ENCODE measurements around the gene ARHGEF12.

The ARHGEF12 gene

DNA sequence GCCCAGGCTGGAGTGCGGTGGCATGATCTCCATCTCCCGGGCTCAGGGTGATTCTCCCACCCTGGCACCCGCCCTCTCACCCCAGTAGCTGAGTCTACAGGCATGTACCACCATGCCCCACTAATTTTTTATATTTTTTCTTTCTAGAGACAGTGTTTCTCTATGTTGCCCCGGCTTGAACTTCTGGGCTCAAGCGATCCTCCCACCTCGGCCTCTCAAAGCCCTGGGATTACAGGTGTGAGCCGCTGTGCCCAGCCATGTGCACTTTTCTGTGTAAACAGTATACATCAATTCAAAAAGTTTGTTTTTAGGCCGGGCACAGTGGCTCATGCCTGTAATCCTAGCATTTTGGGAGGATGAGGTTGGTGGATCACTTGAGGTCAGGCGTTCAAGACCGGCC, 190.0 kb downstream of the ARHGEF12 start:
- TF ChIP-seq, protein P1, sequence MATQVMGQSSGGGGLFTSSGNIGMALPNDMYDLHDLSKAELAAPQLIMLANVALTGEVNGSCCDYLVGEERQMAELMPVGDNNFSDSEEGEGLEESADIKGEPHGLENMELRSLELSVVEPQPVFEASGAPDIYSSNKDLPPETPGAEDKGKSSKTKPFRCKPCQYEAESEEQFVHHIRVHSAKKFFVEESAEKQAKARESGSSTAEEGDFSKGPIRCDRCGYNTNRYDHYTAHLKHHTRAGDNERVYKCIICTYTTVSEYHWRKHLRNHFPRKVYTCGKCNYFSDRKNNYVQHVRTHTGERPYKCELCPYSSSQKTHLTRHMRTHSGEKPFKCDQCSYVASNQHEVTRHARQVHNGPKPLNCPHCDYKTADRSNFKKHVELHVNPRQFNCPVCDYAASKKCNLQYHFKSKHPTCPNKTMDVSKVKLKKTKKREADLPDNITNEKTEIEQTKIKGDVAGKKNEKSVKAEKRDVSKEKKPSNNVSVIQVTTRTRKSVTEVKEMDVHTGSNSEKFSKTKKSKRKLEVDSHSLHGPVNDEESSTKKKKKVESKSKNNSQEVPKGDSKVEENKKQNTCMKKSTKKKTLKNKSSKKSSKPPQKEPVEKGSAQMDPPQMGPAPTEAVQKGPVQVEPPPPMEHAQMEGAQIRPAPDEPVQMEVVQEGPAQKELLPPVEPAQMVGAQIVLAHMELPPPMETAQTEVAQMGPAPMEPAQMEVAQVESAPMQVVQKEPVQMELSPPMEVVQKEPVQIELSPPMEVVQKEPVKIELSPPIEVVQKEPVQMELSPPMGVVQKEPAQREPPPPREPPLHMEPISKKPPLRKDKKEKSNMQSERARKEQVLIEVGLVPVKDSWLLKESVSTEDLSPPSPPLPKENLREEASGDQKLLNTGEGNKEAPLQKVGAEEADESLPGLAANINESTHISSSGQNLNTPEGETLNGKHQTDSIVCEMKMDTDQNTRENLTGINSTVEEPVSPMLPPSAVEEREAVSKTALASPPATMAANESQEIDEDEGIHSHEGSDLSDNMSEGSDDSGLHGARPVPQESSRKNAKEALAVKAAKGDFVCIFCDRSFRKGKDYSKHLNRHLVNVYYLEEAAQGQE (IDR thresholded peaks at IDR 0.05; ENCODE audit: low read depth): no peak
- TF ChIP-seq TAF1 (IDR thresholded peaks at IDR 0.05; ENCODE audit: low read depth): no peak
- no peak for TF ChIP-seq FOXM1 (IDR thresholded peaks at IDR 0.05; ENCODE audit: borderline replicate concordance, low read depth)
- TF ChIP-seq CEBPB (IDR thresholded peaks at IDR 0.05): no peak
- no peak for TF ChIP-seq TCF12 (IDR thresholded peaks at IDR 0.05; ENCODE audit: low read depth)
- TF ChIP-seq YY1 (IDR thresholded peaks at IDR 0.05; ENCODE audit: low read depth): no peak
- TF ChIP-seq, protein P2, sequence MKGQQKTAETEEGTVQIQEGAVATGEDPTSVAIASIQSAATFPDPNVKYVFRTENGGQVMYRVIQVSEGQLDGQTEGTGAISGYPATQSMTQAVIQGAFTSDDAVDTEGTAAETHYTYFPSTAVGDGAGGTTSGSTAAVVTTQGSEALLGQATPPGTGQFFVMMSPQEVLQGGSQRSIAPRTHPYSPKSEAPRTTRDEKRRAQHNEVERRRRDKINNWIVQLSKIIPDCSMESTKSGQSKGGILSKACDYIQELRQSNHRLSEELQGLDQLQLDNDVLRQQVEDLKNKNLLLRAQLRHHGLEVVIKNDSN (IDR thresholded peaks at IDR 0.05): no peak
- no peak for TF ChIP-seq NFIC (IDR thresholded peaks at IDR 0.05)
- TF ChIP-seq EGR1 (IDR thresholded peaks at IDR 0.05): no peak
- no peak for TF ChIP-seq ZBTB7A (IDR thresholded peaks at IDR 0.05; ENCODE audit: low read depth)
- TF ChIP-seq, protein P3, sequence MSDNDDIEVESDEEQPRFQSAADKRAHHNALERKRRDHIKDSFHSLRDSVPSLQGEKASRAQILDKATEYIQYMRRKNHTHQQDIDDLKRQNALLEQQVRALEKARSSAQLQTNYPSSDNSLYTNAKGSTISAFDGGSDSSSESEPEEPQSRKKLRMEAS (IDR thresholded peaks at IDR 0.05): no peak
- TF ChIP-seq CREB1 (IDR thresholded peaks at IDR 0.05; ENCODE audit: low read depth): no peak

GRCh38 chr11:120527111-120527761, 191.0 kb downstream of the ARHGEF12 start:
- TF ChIP-seq, protein P1 (IDR thresholded peaks at IDR 0.05; ENCODE audit: low read depth): no peak
- TF ChIP-seq NFIC (IDR thresholded peaks at IDR 0.05) (no peak), TCF12 (IDR thresholded peaks at IDR 0.05; ENCODE audit: low read depth) (no peak), CEBPB (IDR thresholded peaks at IDR 0.05) (no peak), EGR1 (IDR thresholded peaks at IDR 0.05) (no peak), RAD21 (IDR thresholded peaks at IDR 0.05; ENCODE audit: low read depth) (no peak), ZBTB7A (IDR thresholded peaks at IDR 0.05; ENCODE audit: low read depth) (no peak), TAF1 (IDR thresholded peaks at IDR 0.05; ENCODE audit: low read depth) (no peak), EP300 (IDR thresholded peaks at IDR 0.05; ENCODE audit: borderline replicate concordance) (no peak), CREB1 (IDR thresholded peaks at IDR 0.05; ENCODE audit: low read depth) (no peak)

- TF ChIP-seq, protein P1 (IDR thresholded peaks at IDR 0.05; ENCODE audit: low read depth): no peak
- no peak for TF ChIP-seq ZBTB7A (IDR thresholded peaks at IDR 0.05; ENCODE audit: low read depth)
- no peak for TF ChIP-seq TAF1 (IDR thresholded peaks at IDR 0.05; ENCODE audit: low read depth)
These were observed 192.5 kb downstream of the ARHGEF12 start for GRCh38 chr11:120528749-120529148.

- TF ChIP-seq CEBPB (IDR thresholded peaks at IDR 0.05) (no peak), NFIC (IDR thresholded peaks at IDR 0.05) (no peak), YY1 (IDR thresholded peaks at IDR 0.05; ENCODE audit: low read depth) (no peak), TEAD4 (IDR thresholded peaks at IDR 0.05) (no peak), EGR1 (IDR thresholded peaks at IDR 0.05) (no peak), CREB1 (IDR thresholded peaks at IDR 0.05; ENCODE audit: low read depth) (no peak), ZBTB7A (IDR thresholded peaks at IDR 0.05; ENCODE audit: low read depth) (no peak), FOXM1 (IDR thresholded peaks at IDR 0.05; ENCODE audit: borderline replicate concordance, low read depth) (no peak), RAD21 (IDR thresholded peaks at IDR 0.05; ENCODE audit: low read depth) (no peak), TCF12 (IDR thresholded peaks at IDR 0.05; ENCODE audit: low read depth) (no peak), EP300 (IDR thresholded peaks at IDR 0.05; ENCODE audit: borderline replicate concordance) (no peak), TAF1 (IDR thresholded peaks at IDR 0.05; ENCODE audit: low read depth) (no peak)
- TF ChIP-seq, protein P3 (IDR thresholded peaks at IDR 0.05): no peak
- TF ChIP-seq, protein P1 (IDR thresholded peaks at IDR 0.05; ENCODE audit: low read depth): no peak
- TF ChIP-seq, protein P2 (IDR thresholded peaks at IDR 0.05): no peak
These were observed 193.0 kb downstream of the ARHGEF12 start for GRCh38 chr11:120529214-120529613.

Data from Ishikawa (cell line).